Nasal cavity respiratory epithelium epithelial cell of viscerocranial mucosa (primary cell): Measurements from ENCODE around the gene SPANXN4. TPM values are rescaled to one million over a fixed set of nuclear protein-coding genes. Genes with fewer than 3 reads are reported as not detected.

ENCODE experiments used
- total RNA-seq: library from RNA; depleted of rRNA; stranded (reverse); fragments of >200 nt; gene quantifications from 2 replicates; pipeline ENCODE4 v1.2.3, GENCODE V29; 2014

The SPANXN4 gene, protein sequence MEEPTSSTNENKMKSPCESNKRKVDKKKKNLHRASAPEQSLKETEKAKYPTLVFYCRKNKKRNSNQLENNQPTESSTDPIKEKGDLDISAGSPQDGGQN
- total RNA-seq, result not detected in 2 replicates

DNA sequence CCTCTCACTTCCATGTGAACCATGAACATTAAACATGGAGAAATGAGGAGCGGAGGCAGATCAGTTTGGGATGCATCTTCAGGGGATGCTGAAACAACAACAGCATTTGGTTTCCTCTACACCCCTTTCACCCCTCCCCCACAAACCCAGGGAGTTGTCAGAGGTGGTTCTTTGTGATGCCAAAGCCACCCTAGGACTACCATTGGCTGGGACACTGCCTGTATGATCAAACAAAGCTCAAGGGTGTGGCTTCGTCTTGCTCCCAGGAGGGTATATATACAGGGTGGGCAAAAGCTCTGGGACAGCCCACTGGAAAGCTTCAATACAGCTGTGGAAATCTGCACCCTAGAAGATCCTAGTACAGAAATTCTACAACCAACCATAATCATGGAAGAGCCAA is at the start of gene SPANXN4:
TSS of gene SPANXN4 (plus strand) at position 301 of the 400 bp plus-strand sequence. CDS start at position 388, 87 bp downstream.

